ENCODE data around the gene LAD1. TPM values are rescaled to one million over a fixed set of nuclear protein-coding genes. Genes with fewer than 3 reads are reported as not detected.

The LAD1 gene
- total and polyA plus RNA-seq, 2 of the 13 experiments (the other 11 are each of a cell fraction or from before 2014, with no cell fraction given) = 10.8 to 65.6 TPM

DNA sequence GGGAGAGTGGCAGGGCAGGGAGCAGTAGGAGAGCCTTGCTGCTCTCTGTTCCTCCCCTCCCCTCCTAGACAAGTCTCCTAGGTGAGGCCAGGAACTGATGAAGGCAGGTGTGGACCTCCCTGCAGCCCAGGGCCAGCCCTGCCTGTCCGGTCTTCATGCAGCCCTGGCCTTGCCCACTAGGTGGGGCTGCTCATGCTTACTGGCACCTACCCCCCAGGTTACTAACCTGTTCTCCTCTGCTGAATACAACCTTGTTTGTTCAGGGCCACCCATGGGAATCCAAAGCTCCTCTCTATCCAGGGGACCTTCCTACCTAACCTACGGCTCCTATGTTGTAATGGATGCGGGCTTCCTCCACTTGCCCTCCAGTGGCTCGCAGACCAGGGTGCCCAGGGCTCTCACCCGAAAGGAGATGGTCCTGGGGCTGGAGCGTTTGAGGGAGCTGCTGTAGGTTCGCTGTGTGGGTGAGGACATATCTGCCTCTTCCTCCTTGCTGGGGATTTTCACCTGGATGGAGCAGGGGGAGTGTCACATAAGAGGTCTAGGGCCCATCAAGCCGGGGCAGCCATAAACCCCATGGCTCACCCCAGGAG is 13.7 kb downstream of the LAD1 start (continued):
- TF ChIP-seq, protein P1, sequence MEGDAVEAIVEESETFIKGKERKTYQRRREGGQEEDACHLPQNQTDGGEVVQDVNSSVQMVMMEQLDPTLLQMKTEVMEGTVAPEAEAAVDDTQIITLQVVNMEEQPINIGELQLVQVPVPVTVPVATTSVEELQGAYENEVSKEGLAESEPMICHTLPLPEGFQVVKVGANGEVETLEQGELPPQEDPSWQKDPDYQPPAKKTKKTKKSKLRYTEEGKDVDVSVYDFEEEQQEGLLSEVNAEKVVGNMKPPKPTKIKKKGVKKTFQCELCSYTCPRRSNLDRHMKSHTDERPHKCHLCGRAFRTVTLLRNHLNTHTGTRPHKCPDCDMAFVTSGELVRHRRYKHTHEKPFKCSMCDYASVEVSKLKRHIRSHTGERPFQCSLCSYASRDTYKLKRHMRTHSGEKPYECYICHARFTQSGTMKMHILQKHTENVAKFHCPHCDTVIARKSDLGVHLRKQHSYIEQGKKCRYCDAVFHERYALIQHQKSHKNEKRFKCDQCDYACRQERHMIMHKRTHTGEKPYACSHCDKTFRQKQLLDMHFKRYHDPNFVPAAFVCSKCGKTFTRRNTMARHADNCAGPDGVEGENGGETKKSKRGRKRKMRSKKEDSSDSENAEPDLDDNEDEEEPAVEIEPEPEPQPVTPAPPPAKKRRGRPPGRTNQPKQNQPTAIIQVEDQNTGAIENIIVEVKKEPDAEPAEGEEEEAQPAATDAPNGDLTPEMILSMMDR (CRISPR knock-in tag; IDR thresholded peaks at IDR 0.05) = peak; percentile 95
- 0 out of 2 replicates have a peak, but pooled peaks have one; percentile 24 for TF ChIP-seq HIVEP1 (CRISPR knock-in tag; IDR thresholded peaks at IDR 0.05)
- 0 out of 2 replicates have a peak, but pooled peaks have one; percentile 41 for TF ChIP-seq ZNF350 (CRISPR knock-in tag; IDR thresholded peaks at IDR 0.05; ENCODE audit: borderline replicate concordance, low read depth)
- no peak for TF ChIP-seq FOXA1 (IDR thresholded peaks at IDR 0.05)
- TF ChIP-seq FOXA1 (CRISPR knock-in tag; IDR thresholded peaks at IDR 0.05) = peak; percentile 73
- TF ChIP-seq GATAD1 (CRISPR knock-in tag; IDR thresholded peaks at IDR 0.05) = 0 out of 2 replicates have a peak, but pooled peaks have one; percentile 41
- TF ChIP-seq, protein P2, sequence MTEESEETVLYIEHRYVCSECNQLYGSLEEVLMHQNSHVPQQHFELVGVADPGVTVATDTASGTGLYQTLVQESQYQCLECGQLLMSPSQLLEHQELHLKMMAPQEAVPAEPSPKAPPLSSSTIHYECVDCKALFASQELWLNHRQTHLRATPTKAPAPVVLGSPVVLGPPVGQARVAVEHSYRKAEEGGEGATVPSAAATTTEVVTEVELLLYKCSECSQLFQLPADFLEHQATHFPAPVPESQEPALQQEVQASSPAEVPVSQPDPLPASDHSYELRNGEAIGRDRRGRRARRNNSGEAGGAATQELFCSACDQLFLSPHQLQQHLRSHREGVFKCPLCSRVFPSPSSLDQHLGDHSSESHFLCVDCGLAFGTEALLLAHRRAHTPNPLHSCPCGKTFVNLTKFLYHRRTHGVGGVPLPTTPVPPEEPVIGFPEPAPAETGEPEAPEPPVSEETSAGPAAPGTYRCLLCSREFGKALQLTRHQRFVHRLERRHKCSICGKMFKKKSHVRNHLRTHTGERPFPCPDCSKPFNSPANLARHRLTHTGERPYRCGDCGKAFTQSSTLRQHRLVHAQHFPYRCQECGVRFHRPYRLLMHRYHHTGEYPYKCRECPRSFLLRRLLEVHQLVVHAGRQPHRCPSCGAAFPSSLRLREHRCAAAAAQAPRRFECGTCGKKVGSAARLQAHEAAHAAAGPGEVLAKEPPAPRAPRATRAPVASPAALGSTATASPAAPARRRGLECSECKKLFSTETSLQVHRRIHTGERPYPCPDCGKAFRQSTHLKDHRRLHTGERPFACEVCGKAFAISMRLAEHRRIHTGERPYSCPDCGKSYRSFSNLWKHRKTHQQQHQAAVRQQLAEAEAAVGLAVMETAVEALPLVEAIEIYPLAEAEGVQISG (CRISPR knock-in tag; IDR thresholded peaks at IDR 0.05) = no peak
- TF ChIP-seq HMG20B (CRISPR knock-in tag; conservative IDR thresholded peaks at IDR 0.05) = 0 out of 2 replicates have a peak, but pooled peaks have one; percentile 50
- peak; percentile 70; the same call in 1 of the 2 replicates for TF ChIP-seq FOXA3 (CRISPR knock-in tag; IDR thresholded peaks at IDR 0.05)
- TF ChIP-seq, protein P3, sequence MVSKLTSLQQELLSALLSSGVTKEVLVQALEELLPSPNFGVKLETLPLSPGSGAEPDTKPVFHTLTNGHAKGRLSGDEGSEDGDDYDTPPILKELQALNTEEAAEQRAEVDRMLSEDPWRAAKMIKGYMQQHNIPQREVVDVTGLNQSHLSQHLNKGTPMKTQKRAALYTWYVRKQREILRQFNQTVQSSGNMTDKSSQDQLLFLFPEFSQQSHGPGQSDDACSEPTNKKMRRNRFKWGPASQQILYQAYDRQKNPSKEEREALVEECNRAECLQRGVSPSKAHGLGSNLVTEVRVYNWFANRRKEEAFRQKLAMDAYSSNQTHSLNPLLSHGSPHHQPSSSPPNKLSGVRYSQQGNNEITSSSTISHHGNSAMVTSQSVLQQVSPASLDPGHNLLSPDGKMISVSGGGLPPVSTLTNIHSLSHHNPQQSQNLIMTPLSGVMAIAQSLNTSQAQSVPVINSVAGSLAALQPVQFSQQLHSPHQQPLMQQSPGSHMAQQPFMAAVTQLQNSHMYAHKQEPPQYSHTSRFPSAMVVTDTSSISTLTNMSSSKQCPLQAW (CRISPR knock-in tag; IDR thresholded peaks at IDR 0.05) = peak; percentile 51; the same call in 1 of the 2 replicates
- peak; percentile 46; the same call in 1 of the 2 replicates for TF ChIP-seq ZNF501 (CRISPR knock-in tag; IDR thresholded peaks at IDR 0.05)
- TF ChIP-seq SALL1 (CRISPR knock-in tag; IDR thresholded peaks at IDR 0.05) = peak; percentile 45
- TF ChIP-seq, protein P4, sequence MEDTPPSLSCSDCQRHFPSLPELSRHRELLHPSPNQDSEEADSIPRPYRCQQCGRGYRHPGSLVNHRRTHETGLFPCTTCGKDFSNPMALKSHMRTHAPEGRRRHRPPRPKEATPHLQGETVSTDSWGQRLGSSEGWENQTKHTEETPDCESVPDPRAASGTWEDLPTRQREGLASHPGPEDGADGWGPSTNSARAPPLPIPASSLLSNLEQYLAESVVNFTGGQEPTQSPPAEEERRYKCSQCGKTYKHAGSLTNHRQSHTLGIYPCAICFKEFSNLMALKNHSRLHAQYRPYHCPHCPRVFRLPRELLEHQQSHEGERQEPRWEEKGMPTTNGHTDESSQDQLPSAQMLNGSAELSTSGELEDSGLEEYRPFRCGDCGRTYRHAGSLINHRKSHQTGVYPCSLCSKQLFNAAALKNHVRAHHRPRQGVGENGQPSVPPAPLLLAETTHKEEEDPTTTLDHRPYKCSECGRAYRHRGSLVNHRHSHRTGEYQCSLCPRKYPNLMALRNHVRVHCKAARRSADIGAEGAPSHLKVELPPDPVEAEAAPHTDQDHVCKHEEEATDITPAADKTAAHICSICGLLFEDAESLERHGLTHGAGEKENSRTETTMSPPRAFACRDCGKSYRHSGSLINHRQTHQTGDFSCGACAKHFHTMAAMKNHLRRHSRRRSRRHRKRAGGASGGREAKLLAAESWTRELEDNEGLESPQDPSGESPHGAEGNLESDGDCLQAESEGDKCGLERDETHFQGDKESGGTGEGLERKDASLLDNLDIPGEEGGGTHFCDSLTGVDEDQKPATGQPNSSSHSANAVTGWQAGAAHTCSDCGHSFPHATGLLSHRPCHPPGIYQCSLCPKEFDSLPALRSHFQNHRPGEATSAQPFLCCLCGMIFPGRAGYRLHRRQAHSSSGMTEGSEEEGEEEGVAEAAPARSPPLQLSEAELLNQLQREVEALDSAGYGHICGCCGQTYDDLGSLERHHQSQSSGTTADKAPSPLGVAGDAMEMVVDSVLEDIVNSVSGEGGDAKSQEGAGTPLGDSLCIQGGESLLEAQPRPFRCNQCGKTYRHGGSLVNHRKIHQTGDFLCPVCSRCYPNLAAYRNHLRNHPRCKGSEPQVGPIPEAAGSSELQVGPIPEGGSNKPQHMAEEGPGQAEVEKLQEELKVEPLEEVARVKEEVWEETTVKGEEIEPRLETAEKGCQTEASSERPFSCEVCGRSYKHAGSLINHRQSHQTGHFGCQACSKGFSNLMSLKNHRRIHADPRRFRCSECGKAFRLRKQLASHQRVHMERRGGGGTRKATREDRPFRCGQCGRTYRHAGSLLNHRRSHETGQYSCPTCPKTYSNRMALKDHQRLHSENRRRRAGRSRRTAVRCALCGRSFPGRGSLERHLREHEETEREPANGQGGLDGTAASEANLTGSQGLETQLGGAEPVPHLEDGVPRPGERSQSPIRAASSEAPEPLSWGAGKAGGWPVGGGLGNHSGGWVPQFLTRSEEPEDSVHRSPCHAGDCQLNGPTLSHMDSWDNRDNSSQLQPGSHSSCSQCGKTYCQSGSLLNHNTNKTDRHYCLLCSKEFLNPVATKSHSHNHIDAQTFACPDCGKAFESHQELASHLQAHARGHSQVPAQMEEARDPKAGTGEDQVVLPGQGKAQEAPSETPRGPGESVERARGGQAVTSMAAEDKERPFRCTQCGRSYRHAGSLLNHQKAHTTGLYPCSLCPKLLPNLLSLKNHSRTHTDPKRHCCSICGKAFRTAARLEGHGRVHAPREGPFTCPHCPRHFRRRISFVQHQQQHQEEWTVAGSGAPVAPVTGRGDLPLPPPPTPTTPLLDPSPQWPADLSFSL (CRISPR knock-in tag; IDR thresholded peaks at IDR 0.05) = no peak
- no peak for TF ChIP-seq RBM39 (IDR thresholded peaks at IDR 0.05; ENCODE audit: low read depth, low read length, poor library complexity, severe bottlenecking)
- 0 out of 4 replicates have a peak, but pooled peaks of 1 of the 2 experiments have one; percentile 37 for TF ChIP-seq KLF16 (CRISPR knock-in tag; IDR thresholded peaks at IDR 0.05)
- TF ChIP-seq ZNF720 (CRISPR knock-in tag; IDR thresholded peaks at IDR 0.05) = no peak
- TF ChIP-seq NR2F6 (IDR thresholded peaks at IDR 0.05) = no peak
- TF ChIP-seq NR2F6 (CRISPR knock-in tag; IDR thresholded peaks at IDR 0.05) = 0 out of 2 replicates have a peak, but pooled peaks have one; percentile 32

All from HepG2 (cell line).